ENCODE measurements around the gene ROR2.

Gene ROR2

DNA sequence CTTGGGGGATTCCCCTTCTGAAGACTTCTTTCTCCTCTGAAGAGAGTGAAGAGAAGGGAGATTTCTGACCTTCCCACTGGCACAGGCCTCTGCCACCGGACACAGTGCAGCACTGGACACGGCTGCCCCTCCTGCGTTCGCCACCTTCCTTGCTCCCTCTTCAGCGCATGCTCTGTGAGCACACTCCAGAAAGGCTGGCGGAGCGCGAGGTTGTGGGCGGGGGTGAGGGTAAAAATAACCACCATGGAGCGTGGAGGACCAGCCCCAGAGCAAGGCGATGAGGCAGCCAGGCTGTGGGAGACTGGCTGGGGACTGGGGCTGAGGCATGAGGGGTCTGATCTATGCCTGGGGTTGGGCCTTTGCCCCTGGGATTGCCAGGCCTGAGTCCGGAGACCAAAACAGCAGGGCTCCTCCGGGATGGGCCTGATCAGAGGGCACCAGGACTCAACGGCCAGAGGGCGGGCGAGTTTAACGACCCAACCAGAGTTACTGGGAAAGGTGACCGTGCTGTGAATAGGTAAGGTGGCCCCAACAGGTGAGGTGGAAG is 97.2 kb downstream of the ROR2 start:
- Histone ChIP-seq H3K27ac (ENCODE audit: low read length) (no peak overlapping the region), H4K20me1 (ENCODE audit: insufficient read depth, low read length) (no peaks in the 10 kb centered on the region), H3K4me1 (ENCODE audit: insufficient read depth, low read length) (no peaks in the 10 kb centered on the region), H2AFZ (ENCODE audit: low read depth, low read length) (no peak overlapping the region), H3K4me3 (ENCODE audit: low read depth in 1 of 2, low read length in 2 of 2) (no peak overlapping the region), H3K9me3 (ENCODE audit: insufficient read depth, low read length, severe bottlenecking) (no peaks in the 10 kb centered on the region), H3K4me2 (ENCODE audit: insufficient read depth, low read length) (no peak overlapping the region), H3K79me2 (ENCODE audit: insufficient read depth, low read length) (no peaks in the 10 kb centered on the region), H3K27me3 (ENCODE audit: insufficient read depth, low read length, poor library complexity) (peaks cover 2% of the 10 kb centered on the region), H3K9ac (ENCODE audit: low read depth, low read length) (no peak overlapping the region), H3K36me3 (ENCODE audit: insufficient read depth, low read length) (no peaks in the 10 kb centered on the region)
- ATAC-seq (ENCODE audit: insufficient read depth, low read depth) = no peak
- TF ChIP-seq, protein P1, sequence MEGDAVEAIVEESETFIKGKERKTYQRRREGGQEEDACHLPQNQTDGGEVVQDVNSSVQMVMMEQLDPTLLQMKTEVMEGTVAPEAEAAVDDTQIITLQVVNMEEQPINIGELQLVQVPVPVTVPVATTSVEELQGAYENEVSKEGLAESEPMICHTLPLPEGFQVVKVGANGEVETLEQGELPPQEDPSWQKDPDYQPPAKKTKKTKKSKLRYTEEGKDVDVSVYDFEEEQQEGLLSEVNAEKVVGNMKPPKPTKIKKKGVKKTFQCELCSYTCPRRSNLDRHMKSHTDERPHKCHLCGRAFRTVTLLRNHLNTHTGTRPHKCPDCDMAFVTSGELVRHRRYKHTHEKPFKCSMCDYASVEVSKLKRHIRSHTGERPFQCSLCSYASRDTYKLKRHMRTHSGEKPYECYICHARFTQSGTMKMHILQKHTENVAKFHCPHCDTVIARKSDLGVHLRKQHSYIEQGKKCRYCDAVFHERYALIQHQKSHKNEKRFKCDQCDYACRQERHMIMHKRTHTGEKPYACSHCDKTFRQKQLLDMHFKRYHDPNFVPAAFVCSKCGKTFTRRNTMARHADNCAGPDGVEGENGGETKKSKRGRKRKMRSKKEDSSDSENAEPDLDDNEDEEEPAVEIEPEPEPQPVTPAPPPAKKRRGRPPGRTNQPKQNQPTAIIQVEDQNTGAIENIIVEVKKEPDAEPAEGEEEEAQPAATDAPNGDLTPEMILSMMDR (IDR thresholded peaks at IDR 0.05; ENCODE audit: borderline replicate concordance, extremely low read depth, low read length, poor library complexity, severe bottlenecking) = no peak
- TF ChIP-seq EZH2 (IDR thresholded peaks at IDR 0.05; ENCODE audit: borderline replicate concordance, low read depth, low read length, severe bottlenecking) = no peak
- DNase-seq = no peak

DNA sequence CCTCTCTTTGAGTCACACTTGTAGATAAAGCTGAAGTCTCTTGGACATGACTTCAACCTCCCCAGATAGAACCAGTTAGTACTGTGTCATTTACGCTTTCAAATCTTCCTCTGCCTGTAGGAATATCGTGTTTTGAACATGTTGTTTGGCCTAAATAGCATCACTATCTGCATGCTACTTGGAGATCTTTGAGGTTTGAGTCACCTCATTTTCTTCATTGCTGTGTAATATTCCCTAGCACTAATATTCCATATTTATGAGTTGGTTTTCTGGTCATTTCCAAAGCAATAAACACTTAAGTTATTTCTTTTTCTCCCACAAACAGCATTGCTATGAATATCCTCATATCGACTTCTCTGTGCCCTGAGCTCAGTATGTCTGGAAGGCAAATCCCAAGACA is 100.3 kb downstream of the ROR2 start:
- Histone ChIP-seq H3K9me3 (ENCODE audit: insufficient read depth, low read length, severe bottlenecking) (no peaks in the 10 kb centered on the region), H2AFZ (ENCODE audit: low read depth, low read length) (no peak overlapping the region), H4K20me1 (ENCODE audit: insufficient read depth, low read length) (no peaks in the 10 kb centered on the region), H3K27me3 (ENCODE audit: insufficient read depth, low read length, poor library complexity) (peaks cover 8% of the 10 kb centered on the region), H3K4me2 (ENCODE audit: insufficient read depth, low read length) (no peak overlapping the region), H3K4me1 (ENCODE audit: insufficient read depth, low read length) (no peaks in the 10 kb centered on the region), H3K27ac (ENCODE audit: low read length) (no peak overlapping the region), H3K36me3 (ENCODE audit: insufficient read depth, low read length) (no peaks in the 10 kb centered on the region), H3K9ac (ENCODE audit: low read depth, low read length) (no peak overlapping the region), H3K79me2 (ENCODE audit: insufficient read depth, low read length) (no peaks in the 10 kb centered on the region), H3K4me3 (ENCODE audit: low read depth in 1 of 2, low read length in 2 of 2) (no peak overlapping the region)
- TF ChIP-seq EZH2 (IDR thresholded peaks at IDR 0.05; ENCODE audit: borderline replicate concordance, low read depth, low read length, severe bottlenecking) = no peak
- TF ChIP-seq, protein P1 (IDR thresholded peaks at IDR 0.05; ENCODE audit: borderline replicate concordance, extremely low read depth, low read length, poor library complexity, severe bottlenecking) = no peak
- DNase-seq (no peak), ATAC-seq (ENCODE audit: insufficient read depth, low read depth) (no peak)

DNA sequence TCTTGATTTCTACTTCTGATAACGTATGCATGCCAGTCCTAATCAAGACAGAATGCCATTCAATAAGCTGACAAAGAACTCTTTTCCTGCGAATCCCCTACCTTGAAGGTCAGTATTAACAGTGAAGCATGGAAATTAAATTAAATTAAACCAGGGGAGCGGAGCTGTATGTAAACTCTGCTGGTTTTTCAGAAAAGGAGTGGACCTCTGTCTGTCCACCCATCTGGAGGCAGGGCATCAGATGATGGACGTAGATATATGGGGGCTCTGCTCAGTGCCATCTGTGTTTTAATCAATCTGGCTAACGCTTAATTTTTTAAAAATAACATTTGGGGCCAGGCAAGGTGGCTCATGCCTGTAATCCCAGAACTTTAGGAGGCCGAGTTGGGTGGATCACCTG is 101.9 kb downstream of the ROR2 start:
- ATAC-seq (ENCODE audit: insufficient read depth, low read depth) = no peak
- H3K4me3 ChIP-seq (ENCODE audit: low read depth in 1 of 2, low read length in 2 of 2) = no peak overlapping the region
- no peak overlapping the region for H3K9ac ChIP-seq (ENCODE audit: low read depth, low read length)
- H3K27ac ChIP-seq (ENCODE audit: low read length) = no peak overlapping the region
- H3K4me2 ChIP-seq (ENCODE audit: insufficient read depth, low read length) = no peak overlapping the region
- H3K27me3 ChIP-seq (ENCODE audit: insufficient read depth, low read length, poor library complexity) = peaks cover 8% of the 10 kb centered on the region
- no peak overlapping the region for H2AFZ ChIP-seq (ENCODE audit: low read depth, low read length)
- no peak for DNase-seq
- TF ChIP-seq, protein P1 (IDR thresholded peaks at IDR 0.05; ENCODE audit: borderline replicate concordance, extremely low read depth, low read length, poor library complexity, severe bottlenecking) = no peak
- TF ChIP-seq EZH2 (IDR thresholded peaks at IDR 0.05; ENCODE audit: borderline replicate concordance, low read depth, low read length, severe bottlenecking) = no peak
- H3K79me2 ChIP-seq (ENCODE audit: insufficient read depth, low read length) = no peaks in the 10 kb centered on the region
- no peaks in the 10 kb centered on the region for H3K36me3 ChIP-seq (ENCODE audit: insufficient read depth, low read length)
- H3K4me1 ChIP-seq (ENCODE audit: insufficient read depth, low read length) = no peaks in the 10 kb centered on the region
- no peaks in the 10 kb centered on the region for H3K9me3 ChIP-seq (ENCODE audit: insufficient read depth, low read length, severe bottlenecking)
- no peaks in the 10 kb centered on the region for H4K20me1 ChIP-seq (ENCODE audit: insufficient read depth, low read length)
